Prostate gland (tissue), 2 donors: Measurements from ENCODE around the gene SNIP1.

Experiments used
- CTCF ChIP-seq, 4 experiments: fragments of 200-600 bp in 2 of 4; fragments of 450-650 bp in 2 of 4; sonication (generic) in 2 of 4; IDR thresholded peaks; 1 replicate in 3 of 4; 2 replicates in 1 of 4; pipeline ENCODE4 v1.5.1; 2016 to 2019; ENCODE audit warnings: antibody characterized with exemption in 4 of 4, mild to moderate bottlenecking in 2 of 4, moderate library complexity in 2 of 4
- POLR2A ChIP-seq: fragments of 450-650 bp; IDR thresholded peaks from one replicate; pipeline ENCODE4 v1.6.1; 2016; ENCODE audit warnings: antibody characterized with exemption, mild to moderate bottlenecking
- POLR2AphosphoS5 ChIP-seq: sonication (generic); formaldehyde crosslinking; IDR thresholded peaks from one replicate; pipeline ENCODE4 v1.6.1; 2017; ENCODE audit warnings: antibody characterized with exemption

DNA sequence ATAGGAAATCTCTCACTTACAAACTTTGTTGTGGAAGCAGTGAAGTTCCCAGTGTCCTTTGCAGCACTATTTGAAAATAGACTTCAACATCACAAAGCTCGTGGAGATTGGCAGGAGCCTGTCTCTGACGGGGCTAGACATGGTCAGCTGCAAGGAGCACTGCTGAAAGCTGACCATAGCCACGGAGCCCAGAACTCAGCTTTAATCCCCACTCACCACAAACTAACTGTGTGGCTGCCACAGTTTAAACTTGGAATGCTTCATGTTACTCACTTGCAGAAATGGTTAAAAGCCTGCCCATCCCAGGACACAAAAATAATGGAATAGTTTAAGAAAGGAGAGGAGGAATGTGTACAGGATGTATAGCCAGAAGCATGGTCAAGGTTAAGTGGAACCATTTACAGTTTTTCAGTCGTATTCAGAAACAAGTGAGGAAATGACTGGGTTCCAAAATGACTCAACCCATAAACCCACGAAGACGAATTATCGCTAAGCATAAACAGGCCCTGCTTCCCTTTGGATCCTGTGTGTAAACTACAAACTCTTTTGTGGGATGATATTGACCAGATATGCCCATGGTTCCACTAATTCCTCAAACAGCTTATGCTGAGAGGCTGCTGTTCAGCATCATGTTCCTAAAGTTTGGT lies 20.9 kb upstream of the SNIP1 start:
- TF ChIP-seq POLR2A, result no peak
- no peak for TF ChIP-seq CTCF (IDR thresholded peaks at IDR 0.05)
- TF ChIP-seq POLR2AphosphoS5, result no peak
